Dendritic cell treated with granulocyte-macrophage colony-stimulating factor and Interleukin-4, amounts not matched to agents 40 ng/mL and 50 ng/mL, for 4 days (primary cell): ENCODE measurements around the gene GPC3.

Experiments
- H3K27ac Mint-ChIP-seq: one replicate; pipeline ENCODE4 v1.8.0; 2022; ENCODE audit warnings: mild to moderate bottlenecking, mixed read lengths
- H3K27me3 Mint-ChIP-seq: one replicate; pipeline ENCODE4 v1.8.0; 2022; ENCODE audit warnings: mild to moderate bottlenecking, mixed read lengths
- H3K36me3 Mint-ChIP-seq: one replicate; pipeline ENCODE4 v1.8.0; 2022; ENCODE audit warnings: low read depth, mixed read lengths
- H3K4me1 Mint-ChIP-seq: one replicate; pipeline ENCODE4 v1.8.0; 2022; ENCODE audit warnings: low read depth, mixed read lengths
- H3K4me3 Mint-ChIP-seq: one replicate; pipeline ENCODE4 v1.8.0; 2022; ENCODE audit warnings: mild to moderate bottlenecking, moderate library complexity, mixed read lengths
- H3K9me3 Mint-ChIP-seq: one replicate; pipeline ENCODE4 v1.8.0; 2022; ENCODE audit warnings: mixed read lengths
- intact Hi-C: fragments of 100-400 bp; cut with micrococcal nuclease; formaldehyde crosslinking; loops from one replicate; pipeline ENCODE4 v1.15.0; 2022

The GPC3 gene

DNA sequence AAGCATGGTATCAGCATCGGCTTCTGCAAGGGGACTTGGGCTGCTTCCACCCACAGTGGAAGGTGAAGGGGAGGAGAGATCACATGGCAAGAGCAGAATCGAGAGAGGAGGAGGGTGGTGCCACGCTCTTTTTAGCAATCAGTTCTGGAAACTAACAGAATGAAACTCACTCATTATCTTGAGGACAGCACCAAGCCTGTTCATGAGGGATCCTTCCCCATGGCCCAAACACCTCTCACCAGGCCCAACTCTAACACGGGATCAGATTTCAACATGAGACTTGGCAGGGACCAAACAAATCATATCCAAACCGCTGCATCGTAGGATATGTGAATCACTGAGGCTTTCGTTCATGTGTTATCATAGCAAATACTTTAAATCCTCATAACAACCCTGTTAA, 125.5 kb downstream of the GPC3 start:
- no peaks in the 10 kb centered on the region for H3K36me3 Mint-ChIP-seq
- no peaks in the 10 kb centered on the region for H3K9me3 Mint-ChIP-seq
- no peak overlapping the region for H3K4me3 Mint-ChIP-seq
- intact Hi-C loops: no loop called here
- H3K27ac Mint-ChIP-seq: no peak overlapping the region
- H3K27me3 Mint-ChIP-seq: no peaks in the 10 kb centered on the region
- no peaks in the 10 kb centered on the region for H3K4me1 Mint-ChIP-seq

DNA sequence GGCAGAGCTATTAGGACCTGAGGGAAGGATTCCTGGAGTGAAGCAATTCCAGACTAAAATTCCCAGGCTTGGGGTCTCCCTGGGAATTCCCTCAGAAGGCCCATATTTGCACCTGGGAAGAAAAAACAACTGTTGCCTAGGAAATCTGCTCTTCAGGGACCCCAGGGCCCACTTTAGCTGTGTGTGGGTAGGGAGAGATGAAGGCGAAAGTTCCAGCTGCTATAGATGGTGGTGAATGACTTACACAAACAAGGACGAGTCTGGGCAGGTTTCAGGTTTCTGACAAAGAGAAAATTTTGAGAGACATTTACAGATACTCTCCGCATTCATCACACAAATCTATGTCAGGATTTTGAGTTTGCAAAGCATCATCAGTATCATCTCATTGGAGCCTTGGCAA, 126.1 kb downstream of the GPC3 start:
- Mint-ChIP-seq H3K4me3 (no peak overlapping the region), H3K4me1 (no peaks in the 10 kb centered on the region), H3K27ac (no peak overlapping the region), H3K27me3 (no peaks in the 10 kb centered on the region), H3K9me3 (no peaks in the 10 kb centered on the region), H3K36me3 (no peaks in the 10 kb centered on the region)
- intact Hi-C loops: no loop called here

DNA sequence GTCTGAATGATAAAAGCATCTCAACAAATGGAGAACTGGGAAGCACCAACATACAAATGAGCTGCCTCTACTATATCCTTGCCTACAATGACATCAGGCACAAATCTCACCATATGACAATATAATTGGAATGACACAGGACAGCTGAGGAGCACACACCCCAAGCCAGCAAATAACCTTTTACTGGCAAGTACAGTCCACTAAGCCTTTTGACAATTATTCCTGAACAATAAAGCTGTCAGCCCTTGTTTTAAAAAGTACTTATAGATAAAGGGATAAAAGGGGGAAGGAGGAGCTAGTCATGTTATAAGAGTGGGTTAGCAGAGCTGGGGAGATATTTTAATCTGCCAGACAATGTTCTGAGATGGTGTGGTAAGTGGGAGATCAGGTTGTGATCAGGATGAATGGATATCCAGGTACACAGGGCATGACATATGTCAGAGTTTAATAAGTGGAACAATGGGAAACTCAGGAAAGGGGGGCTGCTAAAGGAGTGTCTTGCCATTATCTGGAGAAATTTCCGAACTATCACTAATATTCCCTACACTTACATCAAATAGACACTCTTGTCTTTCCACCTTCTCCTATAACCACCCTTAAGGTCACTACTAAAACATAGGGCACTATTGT, 127.6 kb downstream of the GPC3 start:
- no peaks in the 10 kb centered on the region for H3K4me1 Mint-ChIP-seq
- H3K36me3 Mint-ChIP-seq: no peaks in the 10 kb centered on the region
- intact Hi-C loops: no loop called here
- H3K27ac Mint-ChIP-seq: no peak overlapping the region
- no peaks in the 10 kb centered on the region for H3K9me3 Mint-ChIP-seq
- H3K27me3 Mint-ChIP-seq: no peaks in the 10 kb centered on the region
- no peak overlapping the region for H3K4me3 Mint-ChIP-seq

DNA sequence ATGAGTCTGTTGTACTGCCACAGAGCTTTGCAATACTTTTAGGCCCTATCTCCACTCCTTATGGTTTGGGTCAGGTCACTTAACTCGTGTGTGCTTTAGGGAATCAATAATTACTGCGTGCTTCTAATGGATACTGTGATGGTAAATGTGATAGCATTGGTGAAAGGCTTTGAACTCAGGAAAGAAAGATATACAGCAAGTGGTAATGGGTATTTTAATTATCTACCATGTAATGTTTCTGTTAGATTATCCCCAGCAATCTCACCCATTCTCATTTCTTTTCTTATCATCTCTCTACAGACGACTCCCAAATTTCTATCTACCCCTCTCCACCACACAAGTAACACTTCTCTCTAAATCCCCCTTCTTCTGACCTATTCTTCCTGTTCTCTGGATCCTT, 128.6 kb downstream of the GPC3 start:
- H3K27me3 Mint-ChIP-seq: no peaks in the 10 kb centered on the region
- H3K36me3 Mint-ChIP-seq: no peaks in the 10 kb centered on the region
- intact Hi-C loops: no loop called here
- no peaks in the 10 kb centered on the region for H3K9me3 Mint-ChIP-seq
- H3K27ac Mint-ChIP-seq: no peak overlapping the region
- no peak overlapping the region for H3K4me3 Mint-ChIP-seq
- H3K4me1 Mint-ChIP-seq: no peaks in the 10 kb centered on the region

DNA sequence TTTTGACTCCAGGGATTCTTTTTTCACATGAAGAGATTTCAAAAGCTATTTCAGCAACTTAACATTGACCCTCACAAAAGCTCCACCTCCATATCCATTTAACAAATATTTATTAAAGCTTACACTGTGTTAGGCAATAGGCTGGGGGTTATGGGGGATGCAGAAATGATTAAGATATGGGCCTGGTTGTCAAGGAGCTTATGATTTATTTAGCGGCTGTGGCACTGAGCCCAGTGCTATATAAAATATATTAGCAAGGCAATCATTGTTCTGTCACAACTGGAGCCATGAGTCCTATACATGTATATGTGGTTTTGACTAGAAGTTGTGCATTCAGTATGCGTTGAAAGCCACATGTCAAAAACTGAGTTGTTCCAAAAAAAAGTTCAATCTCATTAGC, 131.1 kb downstream of the GPC3 start:
- Mint-ChIP-seq H3K4me1 (no peaks in the 10 kb centered on the region), H3K36me3 (no peaks in the 10 kb centered on the region), H3K9me3 (no peaks in the 10 kb centered on the region), H3K4me3 (no peak overlapping the region), H3K27ac (no peak overlapping the region), H3K27me3 (no peaks in the 10 kb centered on the region)
- intact Hi-C loops: no loop called here

DNA sequence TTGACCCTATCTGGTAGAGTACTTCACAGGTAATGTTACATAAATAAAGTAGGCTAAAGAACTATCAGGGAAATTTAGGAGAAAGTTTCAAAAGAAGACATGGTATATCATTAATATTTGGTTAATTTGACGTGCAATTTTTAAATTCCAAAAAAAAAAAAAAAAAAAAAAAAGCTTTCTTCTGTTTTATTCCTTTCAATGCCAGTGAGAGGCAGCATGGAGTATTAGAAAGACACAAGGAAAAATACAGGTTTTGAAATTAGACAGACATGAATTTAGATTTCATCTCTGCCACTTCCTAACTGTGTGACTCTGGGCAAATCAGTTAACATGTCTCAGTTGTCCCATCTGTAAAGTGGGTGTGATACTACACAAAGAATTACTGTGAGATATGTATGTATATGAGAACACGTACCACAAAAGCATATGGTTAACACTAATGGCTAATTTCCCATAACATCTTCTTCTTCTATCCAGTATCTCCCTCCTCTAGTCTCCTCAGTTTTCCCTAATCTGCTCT, 132.5 kb downstream of the GPC3 start:
- H3K36me3 Mint-ChIP-seq: no peaks in the 10 kb centered on the region

DNA sequence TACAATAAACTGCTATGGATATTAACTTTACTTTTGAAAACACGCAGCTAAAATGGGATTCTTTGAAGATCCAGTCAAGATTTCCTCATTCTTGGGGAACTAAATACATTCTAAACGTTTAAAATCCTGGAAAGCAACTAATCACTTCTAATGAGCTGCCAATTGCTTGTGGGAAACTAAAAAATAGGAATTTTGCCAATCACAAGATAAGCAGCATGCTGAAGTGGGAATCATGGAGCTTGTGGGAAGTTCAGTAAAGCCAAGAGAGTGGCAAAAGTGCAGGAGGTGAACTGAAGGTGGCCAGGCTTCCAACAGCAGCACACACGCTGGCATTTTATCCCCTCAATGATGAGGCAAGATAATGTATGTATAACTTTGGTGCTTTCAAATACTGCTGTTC, 133.0 kb downstream of the GPC3 start:
- intact Hi-C loops: no loop called here
- Mint-ChIP-seq H3K27me3 (no peaks in the 10 kb centered on the region), H3K4me1 (no peaks in the 10 kb centered on the region), H3K36me3 (no peaks in the 10 kb centered on the region), H3K4me3 (no peak overlapping the region), H3K9me3 (no peaks in the 10 kb centered on the region), H3K27ac (no peak overlapping the region)

More for the DNA sequence above, 132.5 kb downstream of the GPC3 start:
- Mint-ChIP-seq H3K9me3 (no peaks in the 10 kb centered on the region), H3K27ac (no peak overlapping the region), H3K27me3 (no peaks in the 10 kb centered on the region), H3K4me3 (no peak overlapping the region), H3K4me1 (no peaks in the 10 kb centered on the region)
- intact Hi-C loops: no loop called here

DNA sequence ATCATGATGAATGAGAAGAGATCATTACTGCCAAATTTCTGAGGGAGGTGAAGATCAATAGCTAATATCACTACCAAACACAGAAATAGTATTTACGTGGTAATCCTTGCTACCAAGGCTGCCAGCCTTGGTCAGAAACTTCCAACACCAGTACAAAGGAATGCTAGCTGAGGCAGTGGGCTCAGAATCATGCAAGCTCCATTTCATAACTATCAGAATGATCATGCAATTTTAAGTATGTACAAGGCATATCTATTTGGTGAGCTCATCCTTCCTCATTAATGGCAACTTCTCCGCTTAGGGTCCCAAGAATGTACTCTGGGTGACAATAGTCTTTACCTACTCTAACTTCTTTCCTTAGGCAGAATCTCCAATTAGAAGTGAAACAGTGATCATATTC, 135.0 kb downstream of the GPC3 start:
- no peaks in the 10 kb centered on the region for H3K36me3 Mint-ChIP-seq
- intact Hi-C loops: no loop called here
- H3K4me1 Mint-ChIP-seq: no peaks in the 10 kb centered on the region
- no peak overlapping the region for H3K4me3 Mint-ChIP-seq
- H3K27ac Mint-ChIP-seq: no peak overlapping the region
- no peaks in the 10 kb centered on the region for H3K27me3 Mint-ChIP-seq
- no peaks in the 10 kb centered on the region for H3K9me3 Mint-ChIP-seq

DNA sequence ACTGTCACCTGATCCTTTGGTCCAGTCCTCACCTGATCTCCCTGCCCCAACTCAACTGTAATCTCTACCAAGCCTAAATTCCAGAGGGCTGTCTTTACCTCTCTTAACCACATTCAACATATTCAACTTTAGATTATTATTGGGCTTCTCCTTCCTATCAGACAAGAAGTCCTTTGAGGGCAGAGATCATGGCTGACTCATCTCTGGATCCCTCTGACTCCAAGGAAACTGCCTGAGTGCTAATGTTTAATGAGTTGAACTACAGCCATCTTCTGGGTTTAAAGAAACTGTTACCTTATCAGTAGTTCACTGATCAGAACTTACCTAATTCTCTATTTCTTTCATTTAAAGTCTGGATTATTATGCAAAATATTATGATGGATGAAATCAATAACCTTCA, 135.7 kb downstream of the GPC3 start:
- no peaks in the 10 kb centered on the region for H3K9me3 Mint-ChIP-seq
- H3K27me3 Mint-ChIP-seq: no peaks in the 10 kb centered on the region
- H3K36me3 Mint-ChIP-seq: no peaks in the 10 kb centered on the region
- H3K4me3 Mint-ChIP-seq: no peak overlapping the region
- H3K27ac Mint-ChIP-seq: no peak overlapping the region
- intact Hi-C loops: no loop called here
- no peaks in the 10 kb centered on the region for H3K4me1 Mint-ChIP-seq

DNA sequence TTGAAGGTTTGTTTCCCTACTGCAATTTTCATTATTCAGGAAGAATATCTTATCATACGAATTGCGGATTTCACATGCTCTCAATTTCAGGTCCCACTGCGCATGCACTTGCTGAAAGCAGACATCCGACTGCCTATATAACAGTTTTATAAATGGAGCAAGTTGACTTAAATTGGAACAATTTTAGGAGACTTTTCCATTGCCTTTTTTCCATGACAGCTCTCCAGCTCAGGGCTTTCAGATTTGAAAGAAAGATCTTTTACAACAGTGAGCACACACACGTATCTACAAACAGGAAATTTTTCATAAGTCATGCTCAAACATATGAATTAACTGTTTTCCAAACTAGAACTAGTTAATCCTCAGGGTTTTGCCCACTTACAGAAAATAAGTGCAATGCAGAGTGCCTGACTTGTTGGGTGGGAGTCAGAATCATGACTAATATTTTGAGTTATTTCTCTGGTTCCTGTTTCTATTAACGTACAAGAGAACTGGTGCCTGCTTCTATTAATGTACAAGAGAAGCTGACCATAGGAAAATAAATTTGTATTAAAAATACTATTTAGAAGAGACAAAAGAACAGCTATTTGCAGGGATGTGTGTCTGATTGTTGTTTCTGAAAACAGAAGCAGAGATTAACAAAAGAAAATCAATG, 137.9 kb downstream of the GPC3 start:
- H3K9me3 Mint-ChIP-seq: no peaks in the 10 kb centered on the region
- H3K4me1 Mint-ChIP-seq: no peaks in the 10 kb centered on the region
- H3K4me3 Mint-ChIP-seq: no peak overlapping the region
- no peak overlapping the region for H3K27ac Mint-ChIP-seq
- no peaks in the 10 kb centered on the region for H3K36me3 Mint-ChIP-seq
- H3K27me3 Mint-ChIP-seq: no peaks in the 10 kb centered on the region
- intact Hi-C loops: no loop called here

DNA sequence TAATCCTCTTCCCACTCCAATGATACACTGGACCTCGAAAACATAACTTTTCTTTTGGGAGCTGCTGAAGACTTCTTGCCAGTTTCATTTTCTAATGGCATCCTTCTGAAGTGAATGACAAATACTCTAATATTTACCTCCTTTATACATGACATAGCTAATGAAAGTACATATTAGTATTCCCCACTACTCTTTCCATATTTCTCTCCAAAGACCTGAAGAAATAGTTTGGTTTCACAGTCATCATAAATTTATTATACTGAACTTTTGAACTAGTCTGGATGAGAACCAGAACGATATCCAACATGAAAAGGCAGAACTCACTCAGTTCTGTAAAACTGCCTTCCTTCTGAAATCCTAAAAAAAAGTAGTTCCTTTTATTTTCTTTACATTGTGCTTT, 139.1 kb downstream of the GPC3 start:
- no peak overlapping the region for H3K4me3 Mint-ChIP-seq
- H3K27ac Mint-ChIP-seq: no peak overlapping the region
- no peaks in the 10 kb centered on the region for H3K36me3 Mint-ChIP-seq

DNA sequence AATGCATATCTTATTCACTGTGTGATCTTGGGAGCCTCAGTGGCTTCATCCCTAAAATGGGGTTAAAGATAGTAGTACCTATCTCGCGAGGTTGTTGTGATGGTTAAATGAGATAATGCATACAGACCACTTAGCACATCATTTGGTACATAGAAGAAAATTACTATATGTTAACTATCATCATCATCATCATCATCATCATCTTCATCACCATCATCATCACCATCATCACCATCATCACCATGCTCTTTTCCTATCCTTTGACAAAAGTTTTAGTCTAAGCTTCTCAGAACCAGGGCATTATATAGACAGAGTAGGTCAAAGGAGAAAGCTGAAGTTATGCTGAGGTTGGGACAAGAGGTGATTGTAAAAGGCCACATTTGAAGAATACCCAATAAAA, 145.0 kb downstream of the GPC3 start:
- Mint-ChIP-seq H3K4me3 (no peak overlapping the region), H3K9me3 (no peaks in the 10 kb centered on the region), H3K4me1 (no peaks in the 10 kb centered on the region), H3K36me3 (no peaks in the 10 kb centered on the region), H3K27me3 (no peaks in the 10 kb centered on the region), H3K27ac (no peak overlapping the region)
- intact Hi-C loops: no loop called here

More for the DNA sequence above, 139.1 kb downstream of the GPC3 start:
- Mint-ChIP-seq H3K4me1 (no peaks in the 10 kb centered on the region), H3K9me3 (no peaks in the 10 kb centered on the region), H3K27me3 (no peaks in the 10 kb centered on the region)
- intact Hi-C loops: no loop called here

DNA sequence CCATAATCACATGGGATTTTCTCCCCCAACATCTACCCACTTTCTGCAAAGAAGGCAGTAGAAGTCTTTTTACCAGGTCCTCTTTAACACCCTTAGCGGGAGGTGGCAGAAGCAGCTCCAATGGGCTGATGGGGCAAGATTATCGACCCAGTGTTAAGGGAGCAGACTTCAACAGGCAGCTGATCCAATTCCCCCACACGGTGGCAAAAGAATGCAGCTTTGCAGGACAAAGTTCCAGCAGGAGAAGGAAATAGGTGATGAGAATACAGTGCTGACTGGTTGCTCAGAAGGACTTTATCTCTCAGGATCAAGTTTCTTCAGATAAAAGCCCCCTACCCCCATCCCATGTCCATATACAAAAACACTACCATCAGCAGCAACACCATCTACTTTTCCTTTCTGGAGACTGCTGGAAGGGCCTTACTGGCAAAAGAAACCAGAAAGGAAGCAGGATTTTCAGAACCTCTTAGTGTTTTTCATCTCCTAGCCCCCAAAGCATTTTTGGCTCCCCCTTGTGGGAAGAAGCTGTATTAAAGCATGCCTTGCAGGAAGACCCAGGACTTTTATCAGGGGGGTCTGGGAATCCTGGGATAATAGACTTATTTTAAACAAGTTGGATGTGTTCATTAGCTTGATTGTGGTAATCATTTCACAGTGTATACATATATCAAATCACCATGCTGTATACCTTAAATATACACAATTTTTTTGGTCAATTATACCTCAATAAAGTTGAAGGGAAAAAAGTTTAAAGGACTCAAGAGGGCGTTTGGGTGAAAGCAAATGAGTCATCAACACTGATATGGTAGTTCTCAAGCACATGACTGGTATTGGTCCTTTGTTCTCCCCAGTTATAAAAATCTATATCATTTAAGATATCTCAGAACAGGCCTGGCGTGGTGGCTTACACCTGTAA, 146.4 kb downstream of the GPC3 start:
- Mint-ChIP-seq H3K4me1 (no peaks in the 10 kb centered on the region), H3K27ac (no peak overlapping the region), H3K4me3 (no peak overlapping the region), H3K36me3 (no peaks in the 10 kb centered on the region), H3K27me3 (no peaks in the 10 kb centered on the region), H3K9me3 (no peaks in the 10 kb centered on the region)
- intact Hi-C loops: no loop called here

DNA sequence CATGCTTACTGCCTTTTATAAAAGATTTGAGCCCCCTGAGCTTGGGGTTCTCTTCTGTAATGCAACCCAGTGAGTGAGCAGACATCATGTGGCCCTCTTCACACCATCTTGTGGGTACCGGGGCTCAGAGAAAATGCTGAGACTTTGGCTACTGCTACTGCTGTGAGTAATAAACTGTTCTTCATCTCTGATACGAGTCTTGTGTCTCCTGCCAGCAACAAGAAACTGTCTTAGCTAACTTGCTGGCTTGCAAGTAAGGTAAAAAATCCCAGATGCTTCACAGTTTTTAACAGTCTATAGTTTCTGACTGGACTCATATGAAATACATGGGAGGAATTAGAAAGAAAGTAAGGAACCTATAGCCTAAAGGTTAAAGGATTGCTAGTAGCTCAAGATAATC, 148.3 kb downstream of the GPC3 start:
- no peak overlapping the region for H3K27ac Mint-ChIP-seq
- no peaks in the 10 kb centered on the region for H3K9me3 Mint-ChIP-seq
- H3K27me3 Mint-ChIP-seq: no peaks in the 10 kb centered on the region
- no peaks in the 10 kb centered on the region for H3K36me3 Mint-ChIP-seq
- no peaks in the 10 kb centered on the region for H3K4me1 Mint-ChIP-seq
- intact Hi-C loops: no loop called here
- no peak overlapping the region for H3K4me3 Mint-ChIP-seq
